Psoas muscle (tissue), 8 donors: Measurements from ENCODE around the gene EFNA3. TPM values are rescaled to one million over a fixed set of nuclear protein-coding genes. Genes with fewer than 3 reads are reported as not detected.
A peak's percentile ranks its signal among the peaks of the same experiment; 100 is the strongest.

Source experiments
- ATAC-seq, 4 donors: fragments of 200-7000 bp; cut with Tn5 transposase; one replicate each; pipeline ENCODE4 v1.9.1; 2020; ENCODE audit warnings: moderate library complexity in 3 of 4, mild to moderate bottlenecking in 2 of 4
- DNase-seq, 2 donors: peaks; one replicate each; pipeline ENCODE4 v3.0.0-alpha.2; 2020
- H3K27ac ChIP-seq: fragments of 200-600 bp; one replicate; pipeline ENCODE4 v1.8.0; 2022
- H3K27me3 ChIP-seq, 3 donors: fragments of 200-600 bp in 1 of 3; one replicate each; pipeline versions ENCODE4 v1.6.1 to v1.8.0; 2013 to 2022; ENCODE audit warnings: low read length in 2 of 3, mild to moderate bottlenecking in 2 of 3, moderate library complexity in 1 of 3; ENCODE audit not compliant: insufficient read depth in 3 of 3
- H3K36me3 ChIP-seq, 2 donors: fragments of 200-600 bp in 1 of 2; one replicate each; pipeline versions ENCODE4 v1.6.1 to v1.8.0; 2013 to 2022; ENCODE audit warnings: low read depth in 1 of 2, mild to moderate bottlenecking in 1 of 2, moderate library complexity in 1 of 2; ENCODE audit not compliant: insufficient read depth in 1 of 2
- H3K4me1 ChIP-seq: fragments of 200-600 bp; one replicate; pipeline ENCODE4 v1.8.0; 2022
- H3K4me3 ChIP-seq: fragments of 200-600 bp; one replicate; pipeline ENCODE4 v1.8.0; 2022; ENCODE audit warnings: mild to moderate bottlenecking
- H3K9me3 ChIP-seq: fragments of 200-600 bp; one replicate; pipeline ENCODE4 v1.8.0; 2022
- CTCF ChIP-seq: fragments of 200-600 bp; IDR thresholded peaks from one replicate; pipeline ENCODE4 v1.8.0; 2022; ENCODE audit warnings: antibody characterized with exemption
- WGBS, 3 donors: extraction: QIAGEN DNeasy Blood & Tissue Kit; methylation state at CpG; one replicate each; pipeline versions ENCODE4 v1.1.6 to v1.1.7; 2013; 5-methylcytosine and 5-hydroxymethylcytosine counted together
- intact Hi-C, 2 donors: fragments of 100-400 bp; cut with DNase I; formaldehyde crosslinking; loops; one replicate each; pipeline versions ENCODE4 v1.11.0 to v1.14.2; 2022
- polyA plus RNA-seq, 3 donors: library from polyadenylated mRNA; stranded (reverse); fragments of 200-250 nt; gene quantifications; one replicate each; pipeline ENCODE4 v1.2.3, GENCODE V29; 2013
- total RNA-seq, 4 donors: library from RNA; stranded (reverse); fragmentation: NEBNext Ultra II Directional in 2 of 4; extraction: Animal tissue kit (Norgen Biotek cat#: 25700) in 2 of 4; gene quantifications; one replicate each; pipeline versions ENCODE4 v1.2.1 to v1.2.4, GENCODE V29; 2021 to 2023
- donor health status: healthy with polysubstance abuse.
- donor health status: DM: no; HTN: no; CAD: no; lungs with moderate emphysema.
- donor health status: Bipolar disorder and iron deficiency.
- donor health status: healthy.
- donor health status: DM: yes; HTN: yes; CAD: no.
- donor health status: DM: no; HTN: no; CAD: no.
- donor health status: DM: no; HTN: no; CAD: no.
- donor health status: DM: yes; HTN: yes; CAD: no.

Gene EFNA3
- total and polyA plus RNA-seq, 7 donors: 0.17 to 1.00 (median 0.48) TPM; not detected in 1

- intact Hi-C loops: no loop called here
- Histone ChIP-seq H3K4me3 (no peak overlapping the region), H3K27ac (no peak overlapping the region), H3K36me3 (no peaks in the 10 kb centered on the region), H3K4me1 (peaks cover 18% of the 10 kb centered on the region), H3K27me3 (peaks cover 0 to 28% (median 0%) of the 10 kb centered on the region in 3 donors), H3K9me3 (no peaks in the 10 kb centered on the region)
- DNase-seq: no peak
- no peak for TF ChIP-seq CTCF
- WGBS, 3 donors: 64 to 77% (median 73%) methylated on average over 4 of the region's 4 CpGs
- ATAC-seq: no peak
Measured at GRCh38 chr1:155123801-155124200, 45.2 kb downstream of the EFNA3 start.

- no peaks in the 10 kb centered on the region for H3K9me3 ChIP-seq
- no peak for ATAC-seq
- no peaks in the 10 kb centered on the region for H3K36me3 ChIP-seq
- H3K27me3 ChIP-seq: peaks cover 0 to 31% (median 0%) of the 10 kb centered on the region in 3 donors
- no peak overlapping the region for H3K27ac ChIP-seq
- H3K4me3 ChIP-seq: no peak overlapping the region
- DNase-seq: no peak
- WGBS, 3 donors: 67 to 71% (median 69%) methylated on average over 16 of the region's 16 CpGs
- TF ChIP-seq CTCF: no peak
- intact Hi-C loops: loop anchor here (5.0 kb wide), 2 partner anchors 32 to 43 kb away; no protein-coding TSS in a partner anchor
- H3K4me1 ChIP-seq: peaks cover 18% of the 10 kb centered on the region
Measured at GRCh38 chr1:155124503-155125463, 46.1 kb downstream of the EFNA3 start.

GRCh38 chr1:155125511-155125945, 46.9 kb downstream of the EFNA3 start:
- DNase-seq (no peak), ATAC-seq (no peak)
- H3K9me3 ChIP-seq: no peaks in the 10 kb centered on the region
- H3K4me3 ChIP-seq: peak overlapping the region; percentile 74
- H3K36me3 ChIP-seq: no peaks in the 10 kb centered on the region
- peaks cover 18% of the 10 kb centered on the region for H3K4me1 ChIP-seq
- peaks cover 0 to 31% (median 0%) of the 10 kb centered on the region in 3 donors for H3K27me3 ChIP-seq
- no peak for TF ChIP-seq CTCF
- intact Hi-C loops: loop anchor here (5.0 kb wide), 2 partner anchors 33 to 42 kb away; no protein-coding TSS in a partner anchor
- H3K27ac ChIP-seq: peak overlapping the region; percentile 23
- WGBS, 3 donors: 54 to 73% (median 62%) methylated on average over 11 of the region's 11 CpGs

DNA sequence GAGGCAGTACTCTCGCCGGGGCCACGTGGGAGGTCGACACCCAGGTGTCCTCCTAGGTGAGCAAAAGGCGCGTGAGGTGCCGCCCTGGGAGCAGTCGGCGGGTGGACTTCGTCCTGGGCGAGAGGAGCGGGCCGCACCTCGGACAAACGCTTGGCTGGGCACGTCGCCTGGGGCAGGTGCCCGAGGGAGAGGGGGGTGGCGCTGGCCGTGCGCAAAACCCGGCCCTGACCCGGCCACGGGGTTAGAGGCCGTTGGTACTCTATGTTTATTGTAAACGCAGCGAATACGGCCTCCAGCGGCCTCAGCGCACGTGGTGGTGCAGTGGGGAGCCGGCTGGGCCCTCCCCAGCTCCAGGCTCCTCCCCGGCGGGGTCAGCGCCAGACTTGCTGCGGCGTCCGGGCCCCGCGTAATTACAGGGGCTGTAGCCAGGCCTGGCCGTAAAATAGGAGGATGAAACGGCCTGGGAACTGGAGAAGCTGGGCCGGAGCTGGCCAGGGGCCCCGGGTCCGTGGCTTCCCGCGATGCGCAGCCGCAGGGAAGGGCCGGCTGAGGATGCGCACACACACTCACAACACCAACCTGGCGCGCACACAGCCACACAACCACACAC, 47.4 kb downstream of the EFNA3 start:
- peak overlapping the region; percentile 23 for H3K27ac ChIP-seq
- ATAC-seq: peak in 3 of 4 donors; percentile 26 to 49 (median 33)
- DNase-seq: peak; percentile 65 to 71
- 18 to 29% (median 22%) methylated on average over 46 to 53 of the region's 53 CpGs for WGBS, 3 donors
- TF ChIP-seq CTCF: no peak
- H3K9me3 ChIP-seq: no peaks in the 10 kb centered on the region
- intact Hi-C loops: loop anchor here (5.0 kb wide), 2 partner anchors 34 to 41 kb away; no protein-coding TSS in a partner anchor
- peaks cover 0 to 31% (median 0%) of the 10 kb centered on the region in 3 donors for H3K27me3 ChIP-seq
- H3K36me3 ChIP-seq: peaks cover 0 to 1% of the 10 kb centered on the region in 2 donors
- H3K4me3 ChIP-seq: peak overlapping the region; percentile 74
- peaks cover 19% of the 10 kb centered on the region for H3K4me1 ChIP-seq
